Gastroesophageal sphincter (tissue), 3 donors: ENCODE data around the gene CFAP97.

Experiments used
- POLR2A ChIP-seq, 2 donors: fragments of 450-650 bp; IDR thresholded peaks; one replicate each; pipeline ENCODE4 v1.6.1; 2017; ENCODE audit warnings: antibody characterized with exemption in 2 of 2, mild to moderate bottlenecking in 2 of 2, moderate library complexity in 1 of 2
- POLR2AphosphoS5 ChIP-seq: sonication (generic); formaldehyde crosslinking; IDR thresholded peaks from one replicate; pipeline ENCODE4 v1.6.1; 2017; ENCODE audit warnings: antibody characterized with exemption
- TF ChIP-seq, protein P1 (sequence below), 4 experiments: fragments of 200-600 bp in 2 of 4; fragments of 450-650 bp in 2 of 4; sonication (generic) in 1 of 4; IDR thresholded peaks; one replicate each; pipeline ENCODE4 v1.5.1; 2017 to 2019; ENCODE audit warnings: antibody characterized with exemption in 4 of 4, mild to moderate bottlenecking in 2 of 4, moderate library complexity in 2 of 4

DNA sequence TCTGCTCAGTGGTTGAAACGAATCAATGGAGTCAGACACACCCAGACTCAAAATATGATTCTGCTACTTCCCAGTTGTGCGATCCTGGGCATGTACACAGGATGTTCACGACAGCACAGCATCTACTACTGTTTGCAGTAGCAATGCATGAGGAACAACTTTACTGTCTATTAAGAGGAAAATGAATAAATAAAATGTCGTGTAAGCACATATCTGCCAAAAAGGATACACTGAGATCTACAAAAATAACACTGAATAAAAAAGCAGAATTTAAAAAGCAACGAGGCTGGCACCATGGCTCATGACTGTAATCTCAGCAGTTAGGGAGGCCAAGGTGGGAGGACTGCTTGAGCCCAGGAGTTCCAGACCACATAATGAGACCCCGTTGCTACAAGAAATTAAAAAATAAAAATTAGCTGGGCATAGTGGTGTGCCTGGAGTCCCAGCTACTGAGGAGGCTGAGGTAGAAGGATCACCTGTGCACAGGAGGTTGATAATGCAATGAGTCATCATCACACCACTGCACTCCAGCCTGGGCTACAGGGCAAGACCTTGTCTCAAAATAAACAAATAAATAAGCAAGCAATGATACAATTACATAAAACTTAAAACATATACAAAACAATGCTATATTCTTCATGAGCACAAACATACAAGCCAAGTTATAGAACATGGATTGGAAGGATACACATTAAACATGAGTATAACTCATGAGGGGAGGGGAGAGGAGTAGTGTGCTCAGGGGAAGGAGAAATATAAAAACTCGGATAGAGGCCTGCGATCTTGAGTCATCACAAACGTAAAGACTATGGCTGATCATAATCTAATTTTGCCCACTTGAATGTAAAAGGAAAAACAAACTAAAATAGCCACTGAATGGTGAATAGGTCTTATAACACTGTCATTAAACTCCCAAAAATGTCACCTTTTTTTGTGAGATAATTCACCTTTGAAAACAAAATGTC is 8.6 kb downstream of the CFAP97 start:
- no peak for TF ChIP-seq POLR2AphosphoS5
- no peak for TF ChIP-seq POLR2A (IDR thresholded peaks at IDR 0.05)
- TF ChIP-seq, protein P1, sequence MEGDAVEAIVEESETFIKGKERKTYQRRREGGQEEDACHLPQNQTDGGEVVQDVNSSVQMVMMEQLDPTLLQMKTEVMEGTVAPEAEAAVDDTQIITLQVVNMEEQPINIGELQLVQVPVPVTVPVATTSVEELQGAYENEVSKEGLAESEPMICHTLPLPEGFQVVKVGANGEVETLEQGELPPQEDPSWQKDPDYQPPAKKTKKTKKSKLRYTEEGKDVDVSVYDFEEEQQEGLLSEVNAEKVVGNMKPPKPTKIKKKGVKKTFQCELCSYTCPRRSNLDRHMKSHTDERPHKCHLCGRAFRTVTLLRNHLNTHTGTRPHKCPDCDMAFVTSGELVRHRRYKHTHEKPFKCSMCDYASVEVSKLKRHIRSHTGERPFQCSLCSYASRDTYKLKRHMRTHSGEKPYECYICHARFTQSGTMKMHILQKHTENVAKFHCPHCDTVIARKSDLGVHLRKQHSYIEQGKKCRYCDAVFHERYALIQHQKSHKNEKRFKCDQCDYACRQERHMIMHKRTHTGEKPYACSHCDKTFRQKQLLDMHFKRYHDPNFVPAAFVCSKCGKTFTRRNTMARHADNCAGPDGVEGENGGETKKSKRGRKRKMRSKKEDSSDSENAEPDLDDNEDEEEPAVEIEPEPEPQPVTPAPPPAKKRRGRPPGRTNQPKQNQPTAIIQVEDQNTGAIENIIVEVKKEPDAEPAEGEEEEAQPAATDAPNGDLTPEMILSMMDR (IDR thresholded peaks at IDR 0.05), result no peak
